PFSK-1 (cell line): ENCODE data around the gene CYP1A1.

Experiments
- FOXP2 ChIP-seq: optimal IDR thresholded peaks from 2 replicates; pipeline ENCODE3; 2011; ENCODE audit warnings: borderline replicate concordance, control low read depth, inconsistent platforms; ENCODE audit not compliant: insufficient read depth; ENCODE audit errors: extremely low read length, extremely low read depth
- POLR2AphosphoS5 ChIP-seq: IDR thresholded peaks from 2 replicates; pipeline ENCODE4 v1.6.1; 2012; ENCODE audit warnings: low read depth, mild to moderate bottlenecking, control low read depth, low read length, moderate library complexity
- REST ChIP-seq, 2 experiments: IDR thresholded peaks; 2 replicates each; pipeline versions ENCODE4 v1.6.1 to v1.8.0; 2011 to 2012; ENCODE audit warnings: low read depth in 2 of 2, low read length in 2 of 2, control low read depth in 1 of 2, inconsistent platforms in 1 of 2, mild to moderate bottlenecking in 1 of 2, moderate library complexity in 1 of 2; ENCODE audit not compliant: insufficient read depth in 1 of 2
- SIN3A ChIP-seq: IDR thresholded peaks from 2 replicates; pipeline ENCODE4 v1.6.1; 2012; ENCODE audit warnings: mild to moderate bottlenecking, low read length, moderate library complexity, borderline replicate concordance; ENCODE audit not compliant: insufficient read depth
- TAF1 ChIP-seq: IDR thresholded peaks from 2 replicates; pipeline ENCODE4 v1.6.1; 2012; ENCODE audit warnings: low read length, control low read depth, borderline replicate concordance; ENCODE audit not compliant: insufficient read depth

- TF ChIP-seq SIN3A = no peak
- no peak for TF ChIP-seq POLR2AphosphoS5
- no peak for TF ChIP-seq TAF1
- no peak for TF ChIP-seq REST (IDR thresholded peaks at IDR 0.05; ENCODE audit: insufficient read depth in 1 of 2, low read depth in 2 of 2, low read length in 2 of 2)
- TF ChIP-seq FOXP2 = no peak
These were observed 15.4 kb downstream of the CYP1A1 start for GRCh38 chr15:74709892-74710291.
